Hepatocyte (in vitro differentiated cells): ENCODE data around the gene MOG. TPM values are rescaled to one million over a fixed set of nuclear protein-coding genes. Genes with fewer than 3 reads are reported as not detected.
"Not testable (repeated sequence)": the region's sequence is repeated elsewhere in the genome, so short reads cannot be mapped to it uniquely, and the experiment has no call there.

Experiments
- DNase-seq: peaks from one replicate; pipeline ENCODE4 v3.0.0-alpha.2; 2016; ENCODE audit warnings: low spot score
- H2AFZ ChIP-seq: fragments of 200-600 bp; sonication (generic); 2 replicates; pipeline ENCODE4 v1.6.0; 2016; ENCODE audit warnings: antibody characterized with exemption, mild to moderate bottlenecking
- H3K27ac ChIP-seq: fragments of 200-600 bp; sonication (generic); 2 replicates; pipeline ENCODE4 v1.5.1; 2016; ENCODE audit warnings: mild to moderate bottlenecking
- H3K27me3 ChIP-seq: fragments of 200-600 bp; sonication (generic); 2 replicates; pipeline ENCODE4 v1.6.1; 2016
- H3K36me3 ChIP-seq: fragments of 200-600 bp; sonication (generic); replicated peaks from 2 replicates; pipeline ENCODE4 v1.5.1; 2016; ENCODE audit warnings: low read depth; ENCODE audit not compliant: insufficient read depth
- H3K4me1 ChIP-seq: fragments of 200-600 bp; sonication (generic); 2 replicates; pipeline ENCODE4 v1.5.1; 2016; ENCODE audit warnings: mild to moderate bottlenecking, moderate library complexity; ENCODE audit not compliant: insufficient read depth
- H3K4me2 ChIP-seq: fragments of 200-600 bp; sonication (generic); 2 replicates; pipeline ENCODE4 v1.6.0; 2016
- H3K4me3 ChIP-seq: fragments of 200-600 bp; sonication (generic); 2 replicates; pipeline ENCODE4 v1.5.1; 2016; ENCODE audit warnings: mild to moderate bottlenecking
- H3K79me2 ChIP-seq: fragments of 200-600 bp; sonication (generic); 2 replicates; pipeline ENCODE4 v1.6.0; 2017; ENCODE audit warnings: mild to moderate bottlenecking
- H3K9me2 ChIP-seq: fragments of 200-600 bp; sonication (generic); replicated peaks from 2 replicates; pipeline ENCODE4 v1.6.0; 2017; ENCODE audit warnings: mild to moderate bottlenecking; ENCODE audit not compliant: insufficient read depth
- H3K9me3 ChIP-seq: fragments of 200-600 bp; sonication (generic); 2 replicates; pipeline ENCODE4 v1.5.1; 2016; ENCODE audit warnings: low read depth, mild to moderate bottlenecking
- H4K20me1 ChIP-seq: fragments of 200-600 bp; sonication (generic); 2 replicates; pipeline ENCODE4 v1.6.0; 2016; ENCODE audit warnings: mild to moderate bottlenecking; ENCODE audit not compliant: insufficient read depth, poor library complexity, severe bottlenecking
- EZH2 ChIP-seq: fragments of 200-600 bp; sonication (generic); IDR thresholded peaks from 2 replicates; pipeline ENCODE4 v1.6.1; 2016; ENCODE audit warnings: antibody characterized with exemption, mild to moderate bottlenecking, borderline replicate concordance
- EZH2phosphoT487 ChIP-seq: fragments of 200-600 bp; sonication (generic); IDR thresholded peaks from one replicate; pipeline ENCODE4 v1.6.1; 2018; ENCODE audit warnings: antibody characterized with exemption, mild to moderate bottlenecking, low read depth, moderate library complexity; ENCODE audit not compliant: unreplicated experiment, severe bottlenecking
- whole genome bisulfite sequencing: methylation state at CpG from one replicate; pipeline ENCODE4 v1.1.6; 2016; ENCODE audit warnings: low lambda C conversion rate; ENCODE audit errors: missing lambda C conversion rate; 5-methylcytosine and 5-hydroxymethylcytosine counted together
- polyA plus RNA-seq: library from polyadenylated mRNA; unstranded; fragments of >200 nt; fragmentation: Nextera tagmentation; extraction: Ambion mirVana; gene quantifications from 2 replicates; pipeline ENCODE4 v1.2.1, GENCODE V29; 2016
- total RNA-seq: library from RNA; depleted of rRNA; stranded (reverse); fragments of >200 nt; gene quantifications from 2 replicates; pipeline ENCODE4 v1.2.3, GENCODE V29; 2014
- TF ChIP-seq, protein P1 (sequence below): fragments of 200-600 bp; sonication (generic); IDR thresholded peaks from 2 replicates; pipeline ENCODE4 v1.5.1; 2016; ENCODE audit warnings: antibody characterized with exemption, mild to moderate bottlenecking; ENCODE audit not compliant: poor library complexity

MOG gene
- total and polyA plus RNA-seq, 2 experiments from 2014 or later: not detected

DNA sequence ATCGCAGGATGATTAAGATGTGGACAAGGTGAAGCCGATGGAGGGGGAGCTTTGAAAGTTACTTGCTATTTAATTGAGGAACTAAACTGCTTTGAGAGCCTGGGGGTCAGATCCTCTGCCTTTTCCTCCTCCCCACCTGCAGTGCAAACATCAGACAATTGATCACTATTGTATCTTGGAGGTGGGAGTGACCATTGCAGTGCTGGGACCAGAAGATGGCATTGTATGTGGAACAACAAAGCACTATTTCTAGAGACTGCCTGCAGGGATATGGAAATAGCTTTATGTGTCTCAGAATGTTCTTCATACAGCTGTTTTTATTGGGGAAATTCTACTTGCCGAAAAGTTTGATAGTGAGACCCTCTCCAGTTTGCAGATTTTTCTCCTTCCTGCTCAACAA lies 4.2 kb downstream of the MOG start:
- Histone ChIP-seq H3K27ac (no peak overlapping the region), H3K4me3 (no peak overlapping the region), H3K9me3 (no peaks in the 10 kb centered on the region), H3K4me1 (no peaks in the 10 kb centered on the region), H4K20me1 (no peaks in the 10 kb centered on the region), H3K36me3 (no peaks in the 10 kb centered on the region), H3K9me2 (no peaks in the 10 kb centered on the region), H3K79me2 (no peaks in the 10 kb centered on the region), H2AFZ (no peak overlapping the region), H3K27me3 (peaks cover 3% of the 10 kb centered on the region), H3K4me2 (no peak overlapping the region)
- DNase-seq: no peak
- TF ChIP-seq EZH2phosphoT487 (no peak), EZH2 (no peak)
- TF ChIP-seq, protein P1, sequence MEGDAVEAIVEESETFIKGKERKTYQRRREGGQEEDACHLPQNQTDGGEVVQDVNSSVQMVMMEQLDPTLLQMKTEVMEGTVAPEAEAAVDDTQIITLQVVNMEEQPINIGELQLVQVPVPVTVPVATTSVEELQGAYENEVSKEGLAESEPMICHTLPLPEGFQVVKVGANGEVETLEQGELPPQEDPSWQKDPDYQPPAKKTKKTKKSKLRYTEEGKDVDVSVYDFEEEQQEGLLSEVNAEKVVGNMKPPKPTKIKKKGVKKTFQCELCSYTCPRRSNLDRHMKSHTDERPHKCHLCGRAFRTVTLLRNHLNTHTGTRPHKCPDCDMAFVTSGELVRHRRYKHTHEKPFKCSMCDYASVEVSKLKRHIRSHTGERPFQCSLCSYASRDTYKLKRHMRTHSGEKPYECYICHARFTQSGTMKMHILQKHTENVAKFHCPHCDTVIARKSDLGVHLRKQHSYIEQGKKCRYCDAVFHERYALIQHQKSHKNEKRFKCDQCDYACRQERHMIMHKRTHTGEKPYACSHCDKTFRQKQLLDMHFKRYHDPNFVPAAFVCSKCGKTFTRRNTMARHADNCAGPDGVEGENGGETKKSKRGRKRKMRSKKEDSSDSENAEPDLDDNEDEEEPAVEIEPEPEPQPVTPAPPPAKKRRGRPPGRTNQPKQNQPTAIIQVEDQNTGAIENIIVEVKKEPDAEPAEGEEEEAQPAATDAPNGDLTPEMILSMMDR: no peak
- 76% methylated on average over 3 of the region's 3 CpGs for WGBS

DNA sequence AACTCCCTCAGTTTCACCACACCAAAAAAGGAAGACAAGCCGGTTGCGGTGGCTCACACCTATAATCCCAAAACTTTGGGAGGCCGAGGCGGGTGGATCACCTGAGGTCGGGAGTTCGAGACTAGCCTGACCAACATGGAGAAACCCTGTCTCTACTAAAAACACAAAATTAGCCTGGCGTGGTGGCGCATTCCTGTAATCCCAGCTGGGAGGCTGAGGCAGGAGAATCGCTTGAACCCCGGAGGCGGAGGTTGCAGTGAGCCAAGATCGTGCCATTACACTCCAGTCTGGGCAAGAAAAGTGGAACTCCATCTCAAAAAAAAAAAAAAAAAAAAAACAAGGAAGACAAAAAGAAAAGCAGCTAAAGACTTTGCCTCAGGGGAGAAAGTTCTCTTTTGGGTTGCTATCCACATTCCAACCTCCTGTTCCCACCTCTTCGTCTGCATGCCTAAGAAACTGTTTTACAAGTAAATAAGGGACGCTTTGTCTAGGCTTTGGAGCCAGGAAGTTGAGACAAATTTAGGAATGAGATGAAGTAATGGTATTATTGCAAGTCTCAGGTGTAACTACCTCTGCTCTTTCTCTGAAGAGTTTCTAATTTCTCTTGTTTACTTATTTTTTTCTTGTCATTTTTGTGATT lies 4.7 kb downstream of the MOG start:
- DNase-seq, H3K4me3 ChIP-seq, H2AFZ ChIP-seq, H3K27ac ChIP-seq, H4K20me1 ChIP-seq, H3K4me2 ChIP-seq, H3K4me1 ChIP-seq, H3K79me2 ChIP-seq, H3K9me2 ChIP-seq, H3K27me3 ChIP-seq, H3K36me3 ChIP-seq, H3K9me3 ChIP-seq: not testable (repeated sequence)
- 32% methylated on average over 14 of the region's 14 CpGs for WGBS

DNA sequence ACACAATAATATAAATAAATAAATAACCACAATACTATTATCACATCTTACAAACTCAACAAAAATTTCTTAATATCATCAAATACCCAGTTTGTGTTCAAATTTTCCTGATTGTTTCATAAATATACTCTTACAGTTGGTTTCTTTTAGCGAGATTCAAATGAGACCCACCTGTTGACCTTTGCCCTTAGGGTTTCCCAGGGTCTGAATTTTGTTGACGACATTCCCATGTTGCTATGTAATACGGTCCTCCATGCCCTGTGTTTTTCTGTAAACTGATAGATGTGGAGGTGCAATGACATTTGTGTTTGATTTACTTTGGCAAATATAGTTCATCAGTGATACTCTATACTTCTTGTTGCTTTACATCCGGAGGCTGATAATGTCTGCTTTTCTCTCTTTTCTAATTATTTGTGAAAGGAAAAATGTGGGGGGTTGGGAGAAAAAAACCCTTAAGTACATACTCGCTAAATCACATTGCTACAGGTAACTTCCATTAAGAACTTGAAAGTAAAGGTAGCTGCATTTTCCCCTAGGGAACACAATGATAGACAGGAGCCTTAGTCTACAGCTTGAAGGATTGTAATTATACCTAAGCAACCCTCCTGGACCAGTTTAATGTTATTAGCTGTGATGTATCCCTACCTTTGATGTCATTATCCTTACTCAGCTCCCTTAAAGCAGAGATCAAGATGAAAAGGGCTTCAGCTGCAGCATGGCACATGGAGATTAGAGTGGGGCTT lies 6.6 kb downstream of the MOG start:
- TF ChIP-seq EZH2phosphoT487: no peak
- TF ChIP-seq EZH2: no peak
- TF ChIP-seq, protein P1: no peak
- Histone ChIP-seq H3K4me3 (no peak overlapping the region), H3K27ac (no peak overlapping the region), H3K27me3 (peaks cover 17% of the 10 kb centered on the region), H3K36me3 (no peaks in the 10 kb centered on the region), H3K4me2 (no peak overlapping the region), H4K20me1 (no peaks in the 10 kb centered on the region), H3K79me2 (no peaks in the 10 kb centered on the region), H2AFZ (no peak overlapping the region), H3K9me3 (no peaks in the 10 kb centered on the region), H3K4me1 (no peaks in the 10 kb centered on the region), H3K9me2 (no peaks in the 10 kb centered on the region)
- no peak for DNase-seq
- WGBS: 29% methylated on average over 5 of the region's 5 CpGs

DNA sequence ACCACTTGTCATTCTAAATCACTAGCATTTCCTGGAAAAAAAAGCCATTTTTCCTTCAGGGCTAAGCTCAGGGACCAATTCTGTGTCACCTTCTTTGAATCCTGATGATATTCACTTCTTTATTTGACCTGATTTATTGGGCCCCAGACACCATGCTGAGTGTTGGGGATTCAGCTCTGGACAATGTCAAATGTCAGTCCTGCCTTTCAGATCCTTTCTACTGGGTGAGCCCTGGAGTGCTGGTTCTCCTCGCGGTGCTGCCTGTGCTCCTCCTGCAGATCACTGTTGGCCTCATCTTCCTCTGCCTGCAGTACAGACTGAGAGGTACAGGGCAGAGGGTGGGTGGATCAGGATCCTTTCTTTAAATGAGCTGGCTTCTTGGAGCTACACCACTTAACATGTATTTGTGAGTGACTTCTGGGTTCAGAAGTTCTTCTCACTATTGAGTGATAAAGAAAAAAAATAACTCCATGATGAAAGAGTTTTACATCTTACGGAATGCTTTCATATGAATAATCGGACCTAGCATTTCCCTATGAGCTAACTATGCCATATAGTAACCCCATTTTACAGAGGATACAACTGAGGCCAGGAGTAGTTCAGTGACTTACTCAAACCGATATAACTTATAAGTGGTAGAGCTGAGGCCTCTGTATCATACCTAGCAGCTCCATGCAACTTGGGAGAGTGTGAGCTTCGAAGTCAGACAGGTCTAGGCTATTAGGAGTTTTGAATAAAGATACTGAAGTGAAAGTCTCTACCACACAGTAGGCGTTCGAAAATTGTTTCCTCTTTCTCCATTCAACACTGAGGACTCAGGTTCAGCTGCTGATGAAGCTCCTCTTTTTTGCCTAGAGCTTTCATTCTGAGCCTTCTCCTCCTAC lies 9.3 kb downstream of the MOG start:
- no peak overlapping the region for H3K4me3 ChIP-seq
- no peaks in the 10 kb centered on the region for H3K36me3 ChIP-seq
- no peaks in the 10 kb centered on the region for H3K4me1 ChIP-seq
- no peak overlapping the region for H3K4me2 ChIP-seq
- H3K79me2 ChIP-seq: no peaks in the 10 kb centered on the region
- H2AFZ ChIP-seq: no peak overlapping the region
- H3K27ac ChIP-seq: no peak overlapping the region
- no peaks in the 10 kb centered on the region for H4K20me1 ChIP-seq
- 69% methylated on average over 8 of the region's 8 CpGs for WGBS
- DNase-seq: no peak
- no peaks in the 10 kb centered on the region for H3K9me2 ChIP-seq
- TF ChIP-seq EZH2 (no peak), EZH2phosphoT487 (no peak)
- TF ChIP-seq, protein P1: no peak
- H3K27me3 ChIP-seq: peaks cover 20% of the 10 kb centered on the region
- no peaks in the 10 kb centered on the region for H3K9me3 ChIP-seq
